ENCODE data around the gene BNIPL. TPM values are rescaled to one million over a fixed set of nuclear protein-coding genes. Genes with fewer than 3 reads are reported as not detected.

BNIPL gene
- total RNA-seq, 1 experiment from 2014 or later, result 1.2 TPM

DNA sequence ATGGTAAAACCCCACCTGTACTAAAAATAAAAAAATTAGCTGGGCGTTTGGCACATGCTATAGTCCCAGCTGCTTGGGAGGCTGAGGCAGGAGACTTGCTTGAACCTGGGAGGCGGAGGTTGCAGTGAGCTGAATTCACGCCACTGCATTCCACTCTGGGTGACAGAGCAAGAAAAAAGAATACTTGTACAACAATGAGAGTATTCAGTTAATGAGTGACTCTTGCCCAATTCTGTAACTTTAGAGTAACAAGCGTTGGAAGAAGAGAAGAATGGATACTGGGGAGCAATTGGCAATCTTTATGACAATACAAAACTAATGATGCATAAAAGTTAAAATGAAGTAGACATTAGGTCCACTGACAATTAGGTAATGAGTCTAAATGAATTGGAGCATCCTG lies 43.8 kb upstream of the BNIPL start:
- H3K4me2 ChIP-seq (ENCODE audit: insufficient read depth, insufficient read length, low read length), result no peak overlapping the region
- H3K9me3 Mint-ChIP-seq, result no peaks in the 10 kb centered on the region; a peak in 1 of 5 replicates
- no peak overlapping the region for H3K14ac ChIP-seq (ENCODE audit: insufficient read depth, low read length)
- no peak overlapping the region for H3K27ac ChIP-seq (ENCODE audit: insufficient read length, low read depth, low read length)
- H2BK15ac ChIP-seq (ENCODE audit: low read depth, low read length), result no peak overlapping the region
- TF ChIP-seq, protein P1, sequence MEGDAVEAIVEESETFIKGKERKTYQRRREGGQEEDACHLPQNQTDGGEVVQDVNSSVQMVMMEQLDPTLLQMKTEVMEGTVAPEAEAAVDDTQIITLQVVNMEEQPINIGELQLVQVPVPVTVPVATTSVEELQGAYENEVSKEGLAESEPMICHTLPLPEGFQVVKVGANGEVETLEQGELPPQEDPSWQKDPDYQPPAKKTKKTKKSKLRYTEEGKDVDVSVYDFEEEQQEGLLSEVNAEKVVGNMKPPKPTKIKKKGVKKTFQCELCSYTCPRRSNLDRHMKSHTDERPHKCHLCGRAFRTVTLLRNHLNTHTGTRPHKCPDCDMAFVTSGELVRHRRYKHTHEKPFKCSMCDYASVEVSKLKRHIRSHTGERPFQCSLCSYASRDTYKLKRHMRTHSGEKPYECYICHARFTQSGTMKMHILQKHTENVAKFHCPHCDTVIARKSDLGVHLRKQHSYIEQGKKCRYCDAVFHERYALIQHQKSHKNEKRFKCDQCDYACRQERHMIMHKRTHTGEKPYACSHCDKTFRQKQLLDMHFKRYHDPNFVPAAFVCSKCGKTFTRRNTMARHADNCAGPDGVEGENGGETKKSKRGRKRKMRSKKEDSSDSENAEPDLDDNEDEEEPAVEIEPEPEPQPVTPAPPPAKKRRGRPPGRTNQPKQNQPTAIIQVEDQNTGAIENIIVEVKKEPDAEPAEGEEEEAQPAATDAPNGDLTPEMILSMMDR (conservative IDR thresholded peaks at IDR 0.05), result no peak
- peaks cover 5% of the 10 kb centered on the region in 2 experiments for H3K4me1 Mint-ChIP-seq
- no peaks in the 10 kb centered on the region for H3K4me1 ChIP-seq (ENCODE audit: insufficient read depth, low read length)
- no peak overlapping the region for H2BK12ac ChIP-seq (ENCODE audit: insufficient read length, low read depth, low read length)
- no peak overlapping the region for H3K4me3 Mint-ChIP-seq
- no peak overlapping the region for H2BK120ac ChIP-seq (ENCODE audit: low read depth, low read length, poor library complexity, severe bottlenecking)
- no peak for DNase-seq
- H3K27me3 Mint-ChIP-seq (ENCODE audit: low read depth), result no peaks in the 10 kb centered on the region
- H4K5ac ChIP-seq (ENCODE audit: insufficient read length, low read depth, low read length), result no peak overlapping the region
- no peaks in the 10 kb centered on the region for H3K79me1 ChIP-seq (ENCODE audit: insufficient read depth, low read depth, low read length, poor library complexity, severe bottlenecking)
- H3K56ac ChIP-seq (ENCODE audit: insufficient read length, low read depth, low read length), result no peak overlapping the region
- no peak overlapping the region for H3K18ac ChIP-seq (ENCODE audit: insufficient read length, low read depth, low read length)
- no peaks in the 10 kb centered on the region for H3K79me2 ChIP-seq (ENCODE audit: insufficient read depth, low read length)
- no peaks in the 10 kb centered on the region for H3K23me2 ChIP-seq (ENCODE audit: insufficient read length, low read depth, low read length, poor library complexity, severe bottlenecking)
- no peak overlapping the region for H3K27ac Mint-ChIP-seq
- no peak overlapping the region for H4K8ac ChIP-seq (replicated peaks; ENCODE audit: insufficient read length, low read depth, low read length)
- H2BK5ac ChIP-seq (ENCODE audit: insufficient read length, low read length), result no peak overlapping the region
- H3T11ph ChIP-seq (ENCODE audit: low read length), result no peak overlapping the region
- H3K36me3 Mint-ChIP-seq (ENCODE audit: insufficient read depth in 1 of 3, low read depth in 3 of 3), result peaks cover 0 to 2% (median 0%) of the 10 kb centered on the region in 3 experiments; a peak in 1 of 7 replicates
- H3K9ac ChIP-seq (ENCODE audit: extremely low read depth, insufficient read length, low read length), result no peak overlapping the region
- H2AK5ac ChIP-seq (ENCODE audit: insufficient read length, low read length), result no peak overlapping the region
- no CpG with 5 or more reads among the region's 4 CpGs for WGBS (ENCODE audit: extremely low coverage, insufficient read length, low lambda C conversion rate)
- no peak overlapping the region for H2AFZ ChIP-seq (ENCODE audit: low read length)
- H4K91ac ChIP-seq (ENCODE audit: insufficient read length, low read depth, low read length), result no peak overlapping the region
- no peak overlapping the region for H3K4ac ChIP-seq (ENCODE audit: low read depth, low read length)
- H3K9me3 ChIP-seq (ENCODE audit: control insufficient read depth, low read depth, low read length), result no peaks in the 10 kb centered on the region
- no peaks in the 10 kb centered on the region for H3K27me3 ChIP-seq (ENCODE audit: insufficient read depth, low read length)
- no peak overlapping the region for H2BK20ac ChIP-seq (ENCODE audit: low read depth, low read length, poor library complexity, severe bottlenecking)
- no peaks in the 10 kb centered on the region for H4K20me1 ChIP-seq (ENCODE audit: control insufficient read depth, insufficient read depth, insufficient read length)
- no peak overlapping the region for H3K23ac ChIP-seq (ENCODE audit: insufficient read length, low read depth, low read length)

All from H9 (cell line).